ENCODE data around the gene PIP4P1. TPM values are rescaled to one million over a fixed set of nuclear protein-coding genes. Genes with fewer than 3 reads are reported as not detected.

Gene PIP4P1
- total RNA-seq, 6 donors from 2014 or later: 20.8 to 58.7 (median 34.2) TPM

GRCh38 chr14:20493634-20494033 lies 32.4 kb upstream of the PIP4P1 start:
- Histone ChIP-seq H3K4me3 (no peak overlapping the region), H3K27me3 (no peaks in the 10 kb centered on the region), H3K9me3 (no peaks in the 10 kb centered on the region), H3K36me3 (no peaks in the 10 kb centered on the region), H3K4me1 (peaks cover 0 to 4% (median 0%) of the 10 kb centered on the region in 4 donors), H3K27ac (no peak overlapping the region)
- 7 to 45% methylated on average over 2 of the region's 2 CpGs for WGBS, 2 donors
- TF ChIP-seq POLR2AphosphoS5 (IDR thresholded peaks at IDR 0.05): no peak
- TF ChIP-seq CTCF (IDR thresholded peaks at IDR 0.05): no peak
- TF ChIP-seq POLR2A (IDR thresholded peaks at IDR 0.05): no peak
- TF ChIP-seq EP300 (IDR thresholded peaks at IDR 0.05): no peak
- DNase-seq (peak in 1 of 2 donors; percentile 40), ATAC-seq (ENCODE audit: low FRiP score in 2 of 2) (peak in 1 of 2 donors; percentile 85)

- 95 to 97% methylated on average over 4 of the region's 4 CpGs for WGBS, 2 donors
- Histone ChIP-seq H3K4me3 (no peak overlapping the region), H3K27ac (no peak overlapping the region), H3K9me3 (no peaks in the 10 kb centered on the region), H3K36me3 (no peaks in the 10 kb centered on the region), H3K27me3 (no peaks in the 10 kb centered on the region), H3K4me1 (peaks cover 0 to 4% (median under 1%) of the 10 kb centered on the region in 4 donors)
- no peak for DNase-seq
- ATAC-seq (ENCODE audit: low FRiP score in 2 of 2): no peak
- no peak for TF ChIP-seq EP300 (IDR thresholded peaks at IDR 0.05)
- TF ChIP-seq POLR2AphosphoS5 (IDR thresholded peaks at IDR 0.05): no peak
- TF ChIP-seq POLR2A (IDR thresholded peaks at IDR 0.05): no peak
- TF ChIP-seq CTCF (IDR thresholded peaks at IDR 0.05): no peak
Observed at GRCh38 chr14:20492486-20492885, 31.3 kb upstream of the PIP4P1 start.

- H3K4me1 ChIP-seq: peaks cover 0 to 5% (median 2%) of the 10 kb centered on the region in 4 donors
- 50 to 61% methylated on average over 6 of the region's 6 CpGs for WGBS, 2 donors
Observed at GRCh38 chr14:20490563-20490962, 29.3 kb upstream of the PIP4P1 start.

GRCh38 chr14:20489093-20489994 lies 28.1 kb upstream of the PIP4P1 start:
- Histone ChIP-seq H3K27ac (no peak overlapping the region), H3K4me3 (no peak overlapping the region), H3K36me3 (no peaks in the 10 kb centered on the region), H3K27me3 (no peaks in the 10 kb centered on the region), H3K4me1 (peaks cover 0 to 5% (median 2%) of the 10 kb centered on the region in 4 donors), H3K9me3 (no peaks in the 10 kb centered on the region)
- DNase-seq: no peak
- ATAC-seq (ENCODE audit: low FRiP score in 2 of 2): peak in 1 of 2 donors; percentile 21
- no peak for TF ChIP-seq POLR2AphosphoS5 (IDR thresholded peaks at IDR 0.05)
- no peak for TF ChIP-seq EP300 (IDR thresholded peaks at IDR 0.05)
- TF ChIP-seq POLR2A (IDR thresholded peaks at IDR 0.05): no peak
- no peak for TF ChIP-seq CTCF (IDR thresholded peaks at IDR 0.05)
- WGBS, 2 donors: 39 to 49% methylated on average over 6 of the region's 6 CpGs

More at GRCh38 chr14:20490563-20490962, 29.3 kb upstream of the PIP4P1 start:
- DNase-seq (no peak), ATAC-seq (ENCODE audit: low FRiP score in 2 of 2) (no peak)
- Histone ChIP-seq H3K27me3 (no peaks in the 10 kb centered on the region), H3K27ac (no peak overlapping the region), H3K36me3 (no peaks in the 10 kb centered on the region), H3K4me3 (no peak overlapping the region), H3K9me3 (no peaks in the 10 kb centered on the region)
- TF ChIP-seq POLR2AphosphoS5 (IDR thresholded peaks at IDR 0.05) (no peak), CTCF (IDR thresholded peaks at IDR 0.05) (no peak), POLR2A (IDR thresholded peaks at IDR 0.05) (no peak), EP300 (IDR thresholded peaks at IDR 0.05) (no peak)

Data from upper lobe of left lung (tissue), 6 donors.